GM12873 (cell line): Measurements from ENCODE around the gene SLC1A7.

Source experiments
- CTCF ChIP-seq: IDR thresholded peaks from 2 replicates; pipeline ENCODE4 v1.5.1; 2012; ENCODE audit warnings: low read depth, mild to moderate bottlenecking, moderate library complexity, low read length, control low read depth; ENCODE audit not compliant: insufficient read depth; ENCODE audit errors: missing control alignments

Gene SLC1A7

DNA sequence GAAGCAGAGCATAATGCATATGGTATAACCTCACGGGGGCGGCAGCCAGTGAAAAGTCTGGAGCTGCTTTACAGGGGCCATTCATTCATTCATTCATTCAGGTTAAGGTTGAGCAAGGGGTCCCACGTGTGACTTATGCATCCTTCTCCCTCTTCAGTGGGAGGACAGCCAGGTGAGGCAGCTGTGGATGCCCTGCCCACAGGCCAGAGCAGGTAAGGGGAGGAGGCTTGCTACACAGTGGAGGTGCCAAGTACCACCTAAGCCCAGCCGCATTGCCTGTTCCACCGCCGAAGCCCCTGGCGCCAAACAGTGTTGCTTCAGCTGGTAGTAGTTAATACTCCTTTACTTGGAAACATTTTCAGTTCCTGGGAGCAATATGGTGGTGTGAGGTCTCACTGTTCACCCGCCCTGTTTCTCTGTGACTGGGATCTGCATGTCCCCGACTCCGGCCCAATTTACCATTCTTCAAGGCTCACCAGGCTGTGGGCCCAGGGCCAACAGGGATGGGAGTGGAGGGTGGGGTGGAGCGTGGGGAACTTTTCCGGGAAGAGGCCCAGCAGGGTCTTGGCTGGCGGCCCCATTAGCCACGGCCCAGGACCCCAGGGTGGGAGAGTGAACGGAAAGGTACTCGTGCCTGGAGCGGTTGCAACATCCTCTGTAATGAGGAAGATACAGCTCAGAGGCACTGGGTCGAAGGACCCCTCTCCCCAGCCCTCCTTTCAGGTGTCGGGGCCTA lies 81.1 kb downstream of the SLC1A7 start:
- no peak for TF ChIP-seq CTCF

DNA sequence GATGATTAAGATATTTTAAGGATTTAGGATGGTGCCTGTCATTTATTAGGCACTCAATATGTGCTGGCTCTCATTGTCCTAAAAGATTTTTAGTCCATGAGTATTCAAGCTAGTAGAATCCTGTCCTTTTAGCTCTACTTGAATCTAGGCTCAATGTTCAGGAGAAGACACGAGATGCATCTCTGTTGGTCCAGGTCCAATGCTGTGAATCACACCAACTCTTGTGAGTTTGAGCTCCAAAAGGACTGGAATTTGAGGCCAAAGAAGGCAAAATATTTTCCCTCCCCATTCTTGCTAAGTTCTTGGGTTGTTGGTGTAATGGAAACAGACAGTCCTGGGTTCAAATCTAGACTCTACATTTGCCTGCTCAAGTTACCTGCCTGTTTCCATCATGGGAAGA lies 81.9 kb downstream of the SLC1A7 start:
- no peak for TF ChIP-seq CTCF

- no peak for TF ChIP-seq CTCF
These were observed 85.3 kb downstream of the SLC1A7 start for GRCh38 chr1:53057127-53057526.

DNA sequence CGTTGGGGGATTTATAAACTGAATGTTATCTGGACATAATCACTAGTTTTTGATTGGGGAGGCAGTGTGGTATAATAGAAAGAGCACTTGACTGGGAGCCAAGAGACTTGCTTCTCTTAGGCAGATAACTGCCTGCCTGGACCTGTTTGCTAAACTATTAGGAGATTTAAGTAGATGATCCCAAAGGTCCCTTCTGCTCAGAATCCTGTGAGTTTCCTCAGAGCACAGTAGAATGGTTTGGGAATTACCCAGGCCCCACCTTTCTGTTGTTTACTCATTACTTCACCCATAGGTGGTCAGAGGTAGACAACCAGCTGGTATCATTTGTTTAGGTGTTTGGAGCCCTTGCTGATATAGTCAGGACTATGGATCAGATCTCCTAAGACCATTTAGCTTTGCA lies 90.8 kb downstream of the SLC1A7 start:
- no peak for TF ChIP-seq CTCF

DNA sequence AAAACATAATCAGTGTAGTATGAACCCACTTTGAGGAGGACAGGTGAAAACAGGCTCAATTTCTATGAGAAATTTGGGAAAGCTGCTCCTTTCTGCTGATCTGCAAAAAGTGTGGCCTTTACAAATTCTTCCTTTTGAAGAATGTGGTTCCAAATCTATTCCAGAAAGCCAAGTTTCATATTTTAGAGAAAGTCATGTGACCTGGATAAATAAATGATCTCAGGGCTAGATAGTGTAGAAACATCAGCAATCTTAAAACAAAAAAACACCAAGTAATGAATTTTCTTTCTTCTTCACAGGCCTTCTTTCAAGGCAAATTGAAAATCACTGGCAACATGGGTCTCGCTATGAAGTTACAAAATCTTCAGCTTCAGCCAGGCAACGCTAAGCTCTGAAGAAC lies 92.1 kb downstream of the SLC1A7 start:
- TF ChIP-seq CTCF = no peak

- no peak for TF ChIP-seq CTCF
These were observed 92.9 kb downstream of the SLC1A7 start for GRCh38 chr1:53049574-53049967.

DNA sequence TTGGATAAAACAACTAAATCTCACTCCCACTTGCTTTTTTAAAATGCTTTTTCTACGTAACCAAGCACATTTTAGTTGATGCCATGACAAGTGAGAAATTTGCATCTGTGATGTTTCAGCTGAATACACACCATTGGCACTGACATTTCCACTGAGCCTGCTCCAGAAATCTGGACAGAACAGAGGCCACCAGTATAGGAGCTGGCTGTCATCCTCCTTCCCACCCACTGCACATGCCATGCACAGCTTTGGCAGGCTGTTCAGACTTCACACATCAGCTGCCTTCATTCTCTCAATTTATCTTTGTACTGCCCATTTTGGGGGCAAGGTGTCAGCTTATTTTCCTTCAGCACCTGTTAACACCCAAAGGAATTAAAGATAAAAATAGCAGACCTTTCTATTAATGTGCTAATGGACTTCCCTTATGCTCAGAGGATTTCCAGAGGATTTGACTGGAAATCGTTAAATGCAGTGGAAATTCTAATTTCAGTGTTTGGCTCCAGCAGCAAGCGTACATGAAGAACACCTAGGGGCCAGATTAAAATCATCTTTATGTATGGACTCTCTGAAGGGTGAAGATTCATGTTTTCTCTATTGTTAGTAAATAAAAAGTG lies 93.4 kb downstream of the SLC1A7 start:
- no peak for TF ChIP-seq CTCF
